ENCODE measurements around the gene SNTG2.
A peak's percentile ranks its signal among the peaks of the same experiment; 100 is the strongest.

SNTG2 gene

GRCh38 chr2:1004398-1004797 is 53.7 kb downstream of the SNTG2 start:
- DNase-seq, result no peak

- peak; percentile 69 for DNase-seq
Observed at GRCh38 chr2:1010415-1010930, 59.8 kb downstream of the SNTG2 start.

GRCh38 chr2:1011006-1011405 is 60.4 kb downstream of the SNTG2 start:
- DNase-seq, result no peak

- no peak for DNase-seq
Observed at GRCh38 chr2:1011985-1012384, 61.3 kb downstream of the SNTG2 start.

GRCh38 chr2:1014802-1015201 is 64.2 kb downstream of the SNTG2 start:
- no peak for DNase-seq

- DNase-seq, result no peak
Observed at GRCh38 chr2:1016500-1016899, 65.9 kb downstream of the SNTG2 start.

- DNase-seq, result no peak
Observed at GRCh38 chr2:1017827-1018226, 67.2 kb downstream of the SNTG2 start.

- no peak for DNase-seq
Observed at GRCh38 chr2:1020206-1020605, 69.6 kb downstream of the SNTG2 start.

GRCh38 chr2:1022178-1022577 is 71.5 kb downstream of the SNTG2 start:
- DNase-seq, result no peak

- DNase-seq, result no peak
Observed at GRCh38 chr2:1024981-1025380, 74.3 kb downstream of the SNTG2 start.

- no peak for DNase-seq
Observed at GRCh38 chr2:1026141-1026540, 75.5 kb downstream of the SNTG2 start.

GRCh38 chr2:1028831-1029230 is 78.2 kb downstream of the SNTG2 start:
- no peak for DNase-seq

- no peak for DNase-seq
Observed at GRCh38 chr2:1032030-1032429, 81.4 kb downstream of the SNTG2 start.

- DNase-seq, result no peak
Observed at GRCh38 chr2:1033069-1033468, 82.4 kb downstream of the SNTG2 start.

GRCh38 chr2:1037066-1037465 is 86.4 kb downstream of the SNTG2 start:
- no peak for DNase-seq

GRCh38 chr2:1039549-1039948 is 88.9 kb downstream of the SNTG2 start:
- no peak for DNase-seq

GRCh38 chr2:1041012-1041805 is 90.6 kb downstream of the SNTG2 start:
- peak; percentile 58 for DNase-seq

- DNase-seq, result no peak
Observed at GRCh38 chr2:1045109-1045508, 94.5 kb downstream of the SNTG2 start.

- DNase-seq, result no peak
Observed at GRCh38 chr2:1046067-1046466, 95.4 kb downstream of the SNTG2 start.

- no peak for DNase-seq
Observed at GRCh38 chr2:1047485-1047884, 96.8 kb downstream of the SNTG2 start.

- no peak for DNase-seq
Observed at GRCh38 chr2:1049691-1050090, 99.0 kb downstream of the SNTG2 start.

- DNase-seq, result no peak
Observed at GRCh38 chr2:1051075-1051474, 100.4 kb downstream of the SNTG2 start.

- DNase-seq, result no peak
Observed at GRCh38 chr2:1052771-1053191, 102.1 kb downstream of the SNTG2 start.

GRCh38 chr2:1053786-1054185 is 103.1 kb downstream of the SNTG2 start:
- no peak for DNase-seq

- no peak for DNase-seq
Observed at GRCh38 chr2:1054399-1054798, 103.8 kb downstream of the SNTG2 start.

Data from NCI-H2029 treated with DMSO at 0.1 percent for 48 hours (cell line).